ENCODE measurements around the gene SMIM7. TPM values are rescaled to one million over a fixed set of nuclear protein-coding genes. Genes with fewer than 3 reads are reported as not detected.
A peak's percentile ranks its signal among the peaks of the same experiment; 100 is the strongest.

SMIM7 gene
- total and polyA plus RNA-seq, 11 donors: 27.1 to 73.1 (median 45.2) TPM

- ATAC-seq: no peak
- H3K9me3 ChIP-seq: no peaks in the 10 kb centered on the region
- WGBS, 4 donors: 84 to 97% (median 94%) methylated on average over 2 of the region's 2 CpGs
- intact Hi-C loops (cut with DNase I): loop anchor here in 3 of 10 donors (5.0 kb wide), 3 partner anchors 34 to 46 kb away; no protein-coding TSS in a partner anchor
- no peaks in the 10 kb centered on the region for H3K27me3 ChIP-seq
- DNase-seq: no peak
- peaks cover 0 to 94% (median 53%) of the 10 kb centered on the region in 12 donors for H3K4me1 ChIP-seq
- H3K27ac ChIP-seq: no peak overlapping the region
- H3K36me3 ChIP-seq: peaks cover 0 to 31% (median 9%) of the 10 kb centered on the region in 9 donors
- TF ChIP-seq, protein P1, sequence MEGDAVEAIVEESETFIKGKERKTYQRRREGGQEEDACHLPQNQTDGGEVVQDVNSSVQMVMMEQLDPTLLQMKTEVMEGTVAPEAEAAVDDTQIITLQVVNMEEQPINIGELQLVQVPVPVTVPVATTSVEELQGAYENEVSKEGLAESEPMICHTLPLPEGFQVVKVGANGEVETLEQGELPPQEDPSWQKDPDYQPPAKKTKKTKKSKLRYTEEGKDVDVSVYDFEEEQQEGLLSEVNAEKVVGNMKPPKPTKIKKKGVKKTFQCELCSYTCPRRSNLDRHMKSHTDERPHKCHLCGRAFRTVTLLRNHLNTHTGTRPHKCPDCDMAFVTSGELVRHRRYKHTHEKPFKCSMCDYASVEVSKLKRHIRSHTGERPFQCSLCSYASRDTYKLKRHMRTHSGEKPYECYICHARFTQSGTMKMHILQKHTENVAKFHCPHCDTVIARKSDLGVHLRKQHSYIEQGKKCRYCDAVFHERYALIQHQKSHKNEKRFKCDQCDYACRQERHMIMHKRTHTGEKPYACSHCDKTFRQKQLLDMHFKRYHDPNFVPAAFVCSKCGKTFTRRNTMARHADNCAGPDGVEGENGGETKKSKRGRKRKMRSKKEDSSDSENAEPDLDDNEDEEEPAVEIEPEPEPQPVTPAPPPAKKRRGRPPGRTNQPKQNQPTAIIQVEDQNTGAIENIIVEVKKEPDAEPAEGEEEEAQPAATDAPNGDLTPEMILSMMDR (IDR thresholded peaks at IDR 0.05): no peak
- H3K4me3 ChIP-seq: no peak overlapping the region
These were observed 36.9 kb downstream of the SMIM7 start for GRCh38 chr19:16623066-16623465.

- H3K27ac ChIP-seq: no peak overlapping the region
- ATAC-seq (no peak), DNase-seq (no peak)
- H3K4me1 ChIP-seq: peaks cover 0 to 96% (median 47%) of the 10 kb centered on the region in 12 donors
- intact Hi-C loops (cut with DNase I): loop anchor here in 3 of 10 donors (5.0 kb wide), 3 partner anchors 34 to 44 kb away; no protein-coding TSS in a partner anchor
- TF ChIP-seq POLR2A (IDR thresholded peaks at IDR 0.05): no peak
- TF ChIP-seq, protein P1 (IDR thresholded peaks at IDR 0.05): no peak
- H3K4me3 ChIP-seq: no peak overlapping the region
- H3K9me3 ChIP-seq: no peaks in the 10 kb centered on the region
- H3K36me3 ChIP-seq: peaks cover 0 to 31% (median 9%) of the 10 kb centered on the region in 9 donors
- no peaks in the 10 kb centered on the region for H3K27me3 ChIP-seq
- WGBS, 4 donors: 56 to 78% (median 73%) methylated on average over 4 to 7 of the region's 7 CpGs
These were observed 38.7 kb downstream of the SMIM7 start for GRCh38 chr19:16621165-16621800.

DNA sequence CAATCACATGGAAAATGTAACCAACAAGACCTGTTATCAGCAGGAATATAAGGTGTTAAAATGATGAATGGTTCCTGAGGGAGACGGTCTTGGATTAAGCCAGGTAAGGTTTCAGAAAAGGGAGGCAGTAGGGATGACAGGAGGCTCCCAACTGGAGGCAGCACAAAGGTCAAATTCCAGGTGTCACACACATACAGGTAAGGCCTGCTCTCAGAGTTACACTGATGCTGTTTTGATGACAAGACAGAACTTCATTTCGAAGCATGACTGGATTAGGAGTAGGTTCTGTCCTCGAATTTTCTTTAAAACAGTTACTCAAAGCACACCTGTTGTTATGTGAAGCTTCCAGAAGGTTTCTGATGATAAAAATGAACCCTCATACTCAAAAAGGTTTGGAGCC is 39.4 kb downstream of the SMIM7 start:
- WGBS, 4 donors: 73 to 78% (median 76%) methylated on average over 3 of the region's 3 CpGs
- Histone ChIP-seq H3K4me1 (peaks cover 0 to 94% (median 44%) of the 10 kb centered on the region in 12 donors), H3K9me3 (no peaks in the 10 kb centered on the region), H3K27ac (no peak overlapping the region), H3K27me3 (no peaks in the 10 kb centered on the region), H3K4me3 (no peak overlapping the region), H3K36me3 (peaks cover 0 to 31% (median 9%) of the 10 kb centered on the region in 9 donors)
- no peak for TF ChIP-seq POLR2A (IDR thresholded peaks at IDR 0.05)
- TF ChIP-seq, protein P1 (IDR thresholded peaks at IDR 0.05): no peak
- DNase-seq (no peak), ATAC-seq (no peak)
- intact Hi-C loops (cut with DNase I): loop anchor here in 3 of 10 donors (5.0 kb wide), 3 partner anchors 33 to 43 kb away; no protein-coding TSS in a partner anchor

GRCh38 chr19:16620018-16620417 is 39.9 kb downstream of the SMIM7 start:
- TF ChIP-seq, protein P1 (IDR thresholded peaks at IDR 0.05): no peak
- TF ChIP-seq POLR2A (IDR thresholded peaks at IDR 0.05): no peak
- DNase-seq: no peak
- ATAC-seq: no peak

More at GRCh38 chr19:16620018-16620417, 39.9 kb downstream of the SMIM7 start:
- peak overlapping the region in 1 of 12 donors; percentile 9 for H3K27ac ChIP-seq
- peaks cover 0 to 26% (median 9%) of the 10 kb centered on the region in 9 donors for H3K36me3 ChIP-seq
- no peaks in the 10 kb centered on the region for H3K27me3 ChIP-seq
- 77 to 85% (median 81%) methylated on average over 5 of the region's 5 CpGs for WGBS, 4 donors
- H3K9me3 ChIP-seq: no peaks in the 10 kb centered on the region
- H3K4me1 ChIP-seq: peaks cover 0 to 91% (median 39%) of the 10 kb centered on the region in 12 donors
- H3K4me3 ChIP-seq: no peak overlapping the region
- intact Hi-C loops (cut with DNase I): loop anchor here in 3 of 10 donors (5.0 kb wide), 3 partner anchors 33 to 43 kb away; no protein-coding TSS in a partner anchor

Measured in heart left ventricle (tissue), 16 donors.